Type B pancreatic cell (in vitro differentiated cells): ENCODE measurements around the gene TMED9. TPM values are rescaled to one million over a fixed set of nuclear protein-coding genes. Genes with fewer than 3 reads are reported as not detected.

Experiments
- DNase-seq: peaks from one replicate; pipeline ENCODE4 v3.0.0; 2021; ENCODE audit warnings: mixed read lengths; ENCODE audit not compliant: unreplicated experiment; ENCODE audit errors: extremely low spot score
- H3K27ac Mint-ChIP-seq: 2 replicates; pipeline ENCODE4 v1.8.0; 2021; ENCODE audit warnings: mild to moderate bottlenecking, mixed read lengths
- H3K27me3 Mint-ChIP-seq: 2 replicates; pipeline ENCODE4 v1.8.0; 2021; ENCODE audit warnings: mixed read lengths
- H3K36me3 Mint-ChIP-seq: 2 replicates; pipeline ENCODE4 v1.8.0; 2021; ENCODE audit warnings: mixed read lengths
- H3K4me1 Mint-ChIP-seq: one replicate; pipeline ENCODE4 v1.8.0; 2021; ENCODE audit warnings: mixed read lengths; ENCODE audit not compliant: unreplicated experiment
- H3K4me3 Mint-ChIP-seq: 2 replicates; pipeline ENCODE4 v1.8.0; 2021; ENCODE audit warnings: mild to moderate bottlenecking, mixed read lengths
- H3K9me3 Mint-ChIP-seq: 2 replicates; pipeline ENCODE4 v1.8.0; 2021; ENCODE audit warnings: mixed read lengths
- total RNA-seq: library from RNA; stranded (reverse); gene quantifications from 2 replicates; pipeline ENCODE4 v1.2.1, GENCODE V29; 2021; ENCODE audit warnings: low replicate concordance
- TF ChIP-seq, protein P1 (sequence below): fragments of 200-600 bp; sonication (generic); conservative IDR thresholded peaks from 2 replicates; pipeline ENCODE4 v1.5.0; 2021; ENCODE audit warnings: antibody characterized with exemption, mild to moderate bottlenecking

TMED9 gene
- total RNA-seq, 1 donor from 2014 or later: 161 TPM

DNA sequence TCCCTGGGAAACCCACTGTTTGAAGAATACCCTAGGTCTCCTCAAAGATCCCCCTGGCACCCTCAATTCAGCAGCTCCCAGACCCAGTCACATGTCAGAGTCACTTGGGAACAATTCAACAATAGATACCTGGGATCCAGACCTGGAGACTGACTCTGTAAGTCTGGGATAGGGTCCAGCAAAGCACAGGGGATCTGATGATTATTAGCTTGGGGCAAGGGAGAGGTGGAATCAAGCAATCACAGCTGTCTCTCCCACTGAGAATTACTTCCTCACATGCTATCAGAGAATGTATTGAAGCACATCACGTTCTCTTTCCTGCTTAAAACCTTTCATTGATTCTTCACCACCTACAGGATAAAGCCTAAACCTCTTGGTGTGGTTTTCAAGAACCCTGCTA, 43.5 kb upstream of the TMED9 start:
- Mint-ChIP-seq H3K27ac (no peak overlapping the region), H3K36me3 (peaks cover 18% of the 10 kb centered on the region), H3K27me3 (no peaks in the 10 kb centered on the region), H3K4me3 (no peak overlapping the region), H3K9me3 (no peaks in the 10 kb centered on the region), H3K4me1 (peaks cover 43% of the 10 kb centered on the region)
- no peak for DNase-seq
- TF ChIP-seq, protein P1, sequence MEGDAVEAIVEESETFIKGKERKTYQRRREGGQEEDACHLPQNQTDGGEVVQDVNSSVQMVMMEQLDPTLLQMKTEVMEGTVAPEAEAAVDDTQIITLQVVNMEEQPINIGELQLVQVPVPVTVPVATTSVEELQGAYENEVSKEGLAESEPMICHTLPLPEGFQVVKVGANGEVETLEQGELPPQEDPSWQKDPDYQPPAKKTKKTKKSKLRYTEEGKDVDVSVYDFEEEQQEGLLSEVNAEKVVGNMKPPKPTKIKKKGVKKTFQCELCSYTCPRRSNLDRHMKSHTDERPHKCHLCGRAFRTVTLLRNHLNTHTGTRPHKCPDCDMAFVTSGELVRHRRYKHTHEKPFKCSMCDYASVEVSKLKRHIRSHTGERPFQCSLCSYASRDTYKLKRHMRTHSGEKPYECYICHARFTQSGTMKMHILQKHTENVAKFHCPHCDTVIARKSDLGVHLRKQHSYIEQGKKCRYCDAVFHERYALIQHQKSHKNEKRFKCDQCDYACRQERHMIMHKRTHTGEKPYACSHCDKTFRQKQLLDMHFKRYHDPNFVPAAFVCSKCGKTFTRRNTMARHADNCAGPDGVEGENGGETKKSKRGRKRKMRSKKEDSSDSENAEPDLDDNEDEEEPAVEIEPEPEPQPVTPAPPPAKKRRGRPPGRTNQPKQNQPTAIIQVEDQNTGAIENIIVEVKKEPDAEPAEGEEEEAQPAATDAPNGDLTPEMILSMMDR: no peak

DNA sequence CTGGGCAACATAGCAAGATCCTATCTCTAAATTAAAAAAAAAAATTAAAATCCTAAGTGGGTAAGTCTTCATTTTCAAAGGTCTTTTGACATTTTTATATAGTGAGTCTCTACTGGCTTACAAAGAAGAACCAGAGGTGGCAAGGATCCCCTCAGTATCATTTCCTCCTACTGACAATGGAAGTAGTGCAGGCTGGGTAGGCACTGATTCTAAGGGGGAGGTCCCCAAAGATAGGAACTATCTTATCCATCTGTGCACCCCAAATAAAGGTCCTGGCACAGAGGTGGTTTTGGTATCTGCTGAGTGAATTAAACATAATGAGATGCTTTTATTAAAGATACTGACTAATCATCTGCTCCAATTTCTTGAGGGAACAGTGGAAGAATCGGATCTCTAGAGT, 41.9 kb upstream of the TMED9 start:
- H3K4me3 Mint-ChIP-seq: no peak overlapping the region
- H3K9me3 Mint-ChIP-seq: no peaks in the 10 kb centered on the region
- no peaks in the 10 kb centered on the region for H3K27me3 Mint-ChIP-seq
- H3K4me1 Mint-ChIP-seq: peaks cover 43% of the 10 kb centered on the region
- TF ChIP-seq, protein P1: no peak
- no peak for DNase-seq
- no peak overlapping the region for H3K27ac Mint-ChIP-seq
- peaks cover 18% of the 10 kb centered on the region for H3K36me3 Mint-ChIP-seq

DNA sequence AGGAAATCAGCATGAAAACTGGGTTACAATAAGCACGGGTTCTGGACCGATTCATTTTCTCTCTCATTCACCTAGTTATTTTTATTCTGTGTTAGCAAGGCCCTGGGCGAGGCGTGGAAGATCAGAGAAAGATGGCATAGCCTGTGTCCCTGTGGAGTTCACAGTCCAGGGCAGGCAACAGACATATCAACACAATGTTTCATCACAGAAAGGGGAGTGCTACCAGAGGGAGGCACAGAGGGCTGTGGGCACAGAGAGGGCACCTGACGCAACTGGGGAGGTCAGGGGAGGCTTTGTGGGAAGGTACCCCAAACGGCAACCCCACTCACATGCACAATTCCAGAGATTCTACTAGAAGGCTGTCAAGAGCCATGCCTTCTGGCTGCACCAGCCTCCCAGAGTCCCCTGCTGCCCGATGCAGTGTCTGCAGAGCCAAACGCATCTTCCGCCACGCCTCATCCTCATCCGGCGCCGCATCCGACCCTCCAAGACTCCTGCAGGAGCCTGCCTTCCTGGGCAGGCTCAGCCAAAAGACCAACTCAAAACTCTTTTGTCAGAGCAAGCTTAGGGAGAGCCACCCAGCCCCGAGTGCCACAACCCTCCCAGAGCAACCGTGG, 39.1 kb upstream of the TMED9 start:
- Mint-ChIP-seq H3K27me3 (no peaks in the 10 kb centered on the region), H3K9me3 (no peaks in the 10 kb centered on the region), H3K4me3 (peak overlapping the region; percentile 91), H3K4me1 (peaks cover 37% of the 10 kb centered on the region), H3K27ac (peak overlapping the region; percentile 56), H3K36me3 (peaks cover 13% of the 10 kb centered on the region)
- no peak for DNase-seq
- TF ChIP-seq, protein P1: no peak

DNA sequence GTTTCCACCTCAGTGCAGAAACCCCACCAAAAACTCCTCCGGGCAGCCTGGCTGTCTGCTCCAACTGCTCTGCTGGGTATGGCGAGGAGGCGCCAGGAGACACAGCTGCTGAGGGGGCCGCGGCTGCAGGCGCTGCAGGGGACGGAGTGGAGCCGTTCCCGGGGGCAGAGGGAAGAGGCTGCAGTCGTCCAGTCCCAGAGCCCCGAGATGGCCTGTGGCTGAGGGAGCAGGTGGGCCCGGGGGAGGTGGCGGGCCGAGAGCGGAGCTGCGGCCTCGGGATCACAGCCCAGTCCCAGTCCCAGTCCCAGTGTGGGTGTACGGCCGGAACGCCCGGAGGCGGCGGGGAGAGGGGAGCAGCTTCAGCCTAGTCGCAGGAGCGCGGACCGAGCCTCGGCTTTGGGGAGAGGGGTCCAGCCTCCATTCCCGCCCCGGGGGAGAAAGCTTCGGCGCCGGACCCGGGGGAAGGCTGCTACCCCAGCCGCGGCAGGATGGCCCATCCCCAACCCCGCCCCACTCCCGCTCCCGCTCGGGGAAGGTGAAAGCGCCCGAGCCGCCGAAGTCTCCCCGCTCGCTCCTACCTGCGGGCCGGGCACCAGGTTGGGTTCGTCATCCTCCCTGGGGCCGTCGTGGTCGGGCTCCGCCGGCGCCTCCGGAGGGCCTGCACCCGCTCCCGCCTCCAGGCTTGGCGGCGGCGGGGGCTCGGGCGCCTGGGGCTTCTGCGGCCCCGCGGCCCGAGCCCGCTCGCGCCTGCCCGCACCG, 38.2 kb upstream of the TMED9 start:
- TF ChIP-seq, protein P1: no peak
- peak; percentile 74 for DNase-seq
- no peaks in the 10 kb centered on the region for H3K9me3 Mint-ChIP-seq
- H3K4me3 Mint-ChIP-seq: peak overlapping the region; percentile 91
- peaks cover 10% of the 10 kb centered on the region for H3K36me3 Mint-ChIP-seq
- H3K27ac Mint-ChIP-seq: peak overlapping the region; percentile 56
- H3K4me1 Mint-ChIP-seq: peaks cover 28% of the 10 kb centered on the region
- H3K27me3 Mint-ChIP-seq: no peaks in the 10 kb centered on the region

DNA sequence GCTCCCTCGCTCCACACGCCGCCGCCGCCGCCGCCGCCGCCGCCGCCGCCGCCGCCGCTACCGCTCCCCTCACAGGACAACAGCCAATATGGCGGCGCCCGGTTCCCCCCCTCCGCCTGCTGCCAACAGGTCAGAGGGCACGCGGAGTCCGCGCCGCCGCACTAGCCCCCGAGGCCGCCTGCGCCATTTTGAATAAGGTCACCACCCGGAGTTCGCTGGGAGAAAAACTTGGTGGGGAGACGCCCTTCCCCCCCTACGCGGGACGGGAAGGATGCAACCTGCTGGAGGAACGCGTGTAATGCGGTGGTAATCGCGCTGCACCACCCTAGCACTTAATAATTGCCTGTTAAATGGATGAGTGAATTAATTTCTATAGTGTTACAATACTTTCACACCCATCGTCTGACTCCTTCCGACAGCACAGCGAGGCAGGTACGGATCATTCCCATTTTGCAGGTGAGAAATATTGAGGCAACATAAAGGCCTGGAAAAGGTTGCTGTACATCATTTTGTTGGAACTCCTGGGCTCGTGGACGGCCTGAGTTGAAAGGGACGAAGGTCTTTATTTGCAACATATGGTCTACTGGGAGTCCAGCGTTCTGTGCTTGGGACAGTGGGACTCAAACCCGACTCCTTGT, 37.4 kb upstream of the TMED9 start, which contains the start of gene FAM193B:
TSS of gene FAM193B (minus strand) at position 90 of the 638 bp plus-strand sequence. CDS start 105 bp downstream, outside the sequence.
- H3K4me3 Mint-ChIP-seq: peak within 1 kb of the TSS; percentile 91
- no peaks in the 10 kb centered on the region for H3K9me3 Mint-ChIP-seq
- H3K27ac Mint-ChIP-seq: peak within 1 kb of the TSS; percentile 78
- H3K4me1 Mint-ChIP-seq: peaks cover 29% of the 10 kb centered on the region
- H3K27me3 Mint-ChIP-seq: no peaks in the 10 kb centered on the region
- peak; percentile 97 for DNase-seq
- H3K36me3 Mint-ChIP-seq: peaks cover 10% of the 10 kb centered on the region
- TF ChIP-seq, protein P1: peak; percentile 68
